ENCODE data around the gene PPP1R9A.
"Not testable (repeated sequence)": the region's sequence is repeated elsewhere in the genome, so short reads cannot be mapped to it uniquely, and the experiment has no call there.

The PPP1R9A gene

DNA sequence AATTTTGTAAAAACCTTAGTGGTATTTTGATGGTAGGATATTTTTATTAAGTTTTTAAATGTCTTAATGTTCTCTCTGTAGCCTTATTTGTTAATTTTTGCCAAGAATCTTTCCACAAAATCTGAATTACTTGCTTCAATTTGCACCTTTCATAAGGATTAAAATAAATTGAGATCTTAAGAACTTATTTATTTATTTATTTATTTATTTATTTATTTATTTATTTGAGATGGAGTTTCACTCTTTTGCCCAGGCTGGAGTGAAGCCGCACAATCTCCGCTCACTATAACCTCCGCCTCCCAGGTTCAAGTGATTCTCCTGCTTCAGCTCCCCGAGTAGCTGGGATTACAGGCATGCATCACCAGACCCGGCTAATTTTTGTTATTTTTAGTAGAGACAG, 98.6 kb downstream of the PPP1R9A start (continued):
- TF ChIP-seq ZNF202 (tag by site-specific recombination; IDR thresholded peaks at IDR 0.05; ENCODE audit: borderline replicate concordance), result peak; percentile 90; the same call in 1 of the 2 replicates
- 0 out of 2 replicates have a peak, but pooled peaks have one; percentile 51 for TF ChIP-seq ZNF292 (tag by site-specific recombination; IDR thresholded peaks at IDR 0.05; ENCODE audit: borderline replicate concordance, low read depth)
- no peak for TF ChIP-seq ZNF488 (tag by site-specific recombination; IDR thresholded peaks at IDR 0.05)
- peak; percentile 42; the same call in 1 of the 2 replicates for TF ChIP-seq GLI2 (tag by site-specific recombination; IDR thresholded peaks at IDR 0.05; ENCODE audit: borderline replicate concordance, low read depth)
- 0 out of 2 replicates have a peak, but pooled peaks have one; percentile 23 for TF ChIP-seq ZNF404 (tag by site-specific recombination; IDR thresholded peaks at IDR 0.05)
- TF ChIP-seq ZBTB8A (tag by site-specific recombination; IDR thresholded peaks at IDR 0.05), result peak; percentile 70
- TF ChIP-seq ZXDB (tag by site-specific recombination; IDR thresholded peaks at IDR 0.05), result peak; percentile 48; the same call in 1 of the 2 replicates
- TF ChIP-seq ZNF341 (tag by site-specific recombination; IDR thresholded peaks at IDR 0.05; ENCODE audit: low read depth), result peak; percentile 32; the same call in 1 of the 2 replicates
- TF ChIP-seq ZNF266 (tag by site-specific recombination; IDR thresholded peaks at IDR 0.05; ENCODE audit: low read depth), result peak; percentile 45; the same call in 1 of the 2 replicates
- peak; percentile 66 for TF ChIP-seq ZNF623 (tag by site-specific recombination; IDR thresholded peaks at IDR 0.05)
- TF ChIP-seq RBAK (tag by site-specific recombination; IDR thresholded peaks at IDR 0.05), result 0 out of 2 replicates have a peak, but pooled peaks have one; percentile 28
- 0 out of 2 replicates have a peak, but pooled peaks have one; percentile 26 for TF ChIP-seq ZNF610 (tag by site-specific recombination; IDR thresholded peaks at IDR 0.05; ENCODE audit: borderline replicate concordance)
- TF ChIP-seq ZNF19 (tag by site-specific recombination; IDR thresholded peaks at IDR 0.05; ENCODE audit: low read depth), result 0 out of 2 replicates have a peak, but pooled peaks have one; percentile 46
- TF ChIP-seq ZNF398 (tag by site-specific recombination; IDR thresholded peaks at IDR 0.05), result no peak
- TF ChIP-seq FEZF1 (tag by site-specific recombination; IDR thresholded peaks at IDR 0.05), result no peak
- peak; percentile 70; the same call in 1 of the 2 replicates for TF ChIP-seq ZNF560 (tag by site-specific recombination; IDR thresholded peaks at IDR 0.05; ENCODE audit: borderline replicate concordance)

DNA sequence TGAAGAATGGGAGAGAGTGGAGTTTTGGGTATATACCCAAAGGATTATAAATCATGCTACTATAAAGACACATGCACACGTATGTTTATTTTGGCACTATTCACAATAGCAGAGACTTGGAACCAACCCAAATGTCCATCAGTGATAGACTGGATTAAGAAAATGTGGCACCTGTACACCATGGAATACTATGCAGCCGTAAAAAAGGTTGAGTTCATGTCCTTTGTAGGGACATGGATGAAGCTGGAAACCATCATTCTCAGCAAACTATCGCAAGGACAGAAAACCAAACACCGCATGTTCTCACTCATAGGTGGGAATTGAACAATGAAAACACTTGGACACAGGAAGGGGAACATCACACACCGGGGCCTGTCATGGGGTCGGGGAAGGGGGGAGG, 101.4 kb downstream of the PPP1R9A start:
- H3K4me1 ChIP-seq (ENCODE audit: control insufficient read depth, insufficient read depth, low read length); H3K4me3 ChIP-seq (ENCODE audit: low read depth, low read length); H3K36me3 ChIP-seq (ENCODE audit: control insufficient read depth in 2 of 2, insufficient read depth in 1 of 2, low read length in 2 of 2); H3K27ac ChIP-seq (ENCODE audit: extremely low read depth, low read depth, low read length); POLR2A ChIA-PET; H3K9me3 ChIP-seq (ENCODE audit: control insufficient read depth, insufficient read depth, low read depth, low read length): not testable (repeated sequence)
- CTCF ChIA-PET, result interaction anchor here (0.6 kb wide), 1 partner anchor 15 kb away, joined by 3 read pairs; no protein-coding TSS in a partner anchor
- TF ChIP-seq ZNF580 (tag by site-specific recombination; IDR thresholded peaks at IDR 0.05) (peak; percentile 95), ZNF146 (tag by site-specific recombination; IDR thresholded peaks at IDR 0.05) (peak; percentile 95)

- ChIA-PET CTCF (interaction anchor here (0.7 kb wide), 1 partner anchor 378 kb away, joined by 3 read pairs; no protein-coding TSS in a partner anchor), POLR2A (no interaction called here)
- H3K36me3 ChIP-seq (ENCODE audit: control insufficient read depth in 2 of 2, insufficient read depth in 1 of 2, low read length in 2 of 2), result no peaks in the 10 kb centered on the region
- no peak overlapping the region for H3K27ac ChIP-seq (ENCODE audit: extremely low read depth, low read depth, low read length)
- TF ChIP-seq ZNF214 (tag by site-specific recombination; IDR thresholded peaks at IDR 0.05; ENCODE audit: borderline replicate concordance) (no peak), ZNF433 (tag by site-specific recombination; IDR thresholded peaks at IDR 0.05; ENCODE audit: low read depth) (no peak), YY2 (tag by site-specific recombination; IDR thresholded peaks at IDR 0.05) (no peak), ZNF610 (tag by site-specific recombination; IDR thresholded peaks at IDR 0.05; ENCODE audit: borderline replicate concordance) (no peak), ZNF621 (tag by site-specific recombination; IDR thresholded peaks at IDR 0.05) (no peak), ZNF558 (tag by site-specific recombination; IDR thresholded peaks at IDR 0.05) (no peak), ZNF560 (tag by site-specific recombination; IDR thresholded peaks at IDR 0.05; ENCODE audit: borderline replicate concordance) (no peak), ZNF404 (tag by site-specific recombination; IDR thresholded peaks at IDR 0.05) (no peak), ZNF510 (tag by site-specific recombination; IDR thresholded peaks at IDR 0.05; ENCODE audit: insufficient replicate concordance) (no peak), ZNF133 (tag by site-specific recombination; IDR thresholded peaks at IDR 0.05) (no peak), ZNF248 (tag by site-specific recombination; IDR thresholded peaks at IDR 0.05) (no peak), ZNF157 (tag by site-specific recombination; IDR thresholded peaks at IDR 0.05) (no peak), ZNF670 (tag by site-specific recombination; IDR thresholded peaks at IDR 0.05; ENCODE audit: low read depth) (no peak)
- H3K9me3 ChIP-seq (ENCODE audit: control insufficient read depth, insufficient read depth, low read depth, low read length), result no peaks in the 10 kb centered on the region
- H3K4me3 ChIP-seq (ENCODE audit: low read depth, low read length), result no peak overlapping the region
- no peaks in the 10 kb centered on the region for H3K4me1 ChIP-seq (ENCODE audit: control insufficient read depth, insufficient read depth, low read length)
Observed at GRCh38 chr7:95011146-95011928, 103.9 kb downstream of the PPP1R9A start.
